K562 (cell line): ENCODE measurements around the gene TMEM243. TPM values are rescaled to one million over a fixed set of nuclear protein-coding genes. Genes with fewer than 3 reads are reported as not detected.

ENCODE experiments used
- BRD9 ChIP-seq: fragments of 450-650 bp; IDR thresholded peaks from 2 replicates; pipeline ENCODE4 v1.6.1; 2018; ENCODE audit warnings: low read depth; ENCODE audit not compliant: partially characterized antibody
- CBX8 ChIP-seq: fragments of 200-600 bp; sonication (generic); IDR thresholded peaks from 2 replicates; pipeline ENCODE4 v1.6.1; 2012; ENCODE audit warnings: borderline replicate concordance, mixed run types, low read depth, mild to moderate bottlenecking, moderate library complexity, mixed read lengths, low read length, control low read depth, inconsistent platforms; ENCODE audit not compliant: poor library complexity, severe bottlenecking; ENCODE audit errors: extremely low read depth
- HMG20A ChIP-seq: fragments of 450-650 bp; formaldehyde crosslinking; conservative IDR thresholded peaks from 2 replicates; pipeline ENCODE4 v1.4.0; 2020; ENCODE audit warnings: mild to moderate bottlenecking, mixed read lengths
- ID3 ChIP-seq, 2 experiments: fragments of 250-450 bp in 1 of 2; fragments of 450-650 bp in 1 of 2; sonication (Bioruptor Pico) in 1 of 2; IDR thresholded peaks; 2 replicates each; pipeline versions ENCODE4 v1.6.1 to v1.8.0; 2016 to 2021; ENCODE audit warnings: mild to moderate bottlenecking in 2 of 2, moderate library complexity in 2 of 2, missing compliant biosample characterization in 1 of 2, missing genetic modification characterization in 1 of 2
- MTA1 ChIP-seq: fragments of 450-650 bp; IDR thresholded peaks from 2 replicates; pipeline ENCODE4 v1.6.1; 2017; ENCODE audit warnings: borderline replicate concordance
- SIN3A ChIP-seq, 2 experiments: fragments of 150-350 bp in 1 of 2; IDR thresholded peaks; 2 replicates each; pipeline ENCODE4 v1.6.1; 2011 to 2016; ENCODE audit warnings: borderline replicate concordance in 2 of 2, low read depth in 2 of 2, low read length in 2 of 2, mild to moderate bottlenecking in 2 of 2, moderate library complexity in 2 of 2; ENCODE audit not compliant: control insufficient read depth in 1 of 2
- TCFL5 ChIP-seq: fragments of 250-450 bp; sonication (Bioruptor Pico); conservative IDR thresholded peaks from 2 replicates; pipeline ENCODE4 v1.6.1; 2021; ENCODE audit warnings: mild to moderate bottlenecking, moderate library complexity, matching md5 sums
- YBX1 ChIP-seq: fragments of 450-650 bp; IDR thresholded peaks from 2 replicates; pipeline ENCODE4 v1.7.1; 2016; ENCODE audit warnings: mild to moderate bottlenecking
- ZNF184 ChIP-seq: sonication (generic); formaldehyde crosslinking; IDR thresholded peaks from 2 replicates; pipeline ENCODE4 v1.5.0; 2020; ENCODE audit warnings: missing genetic modification reagents
- ZNF347 ChIP-seq: fragments of 450-650 bp; formaldehyde crosslinking; IDR thresholded peaks from 2 replicates; pipeline ENCODE4 v1.4.0; 2020; ENCODE audit warnings: low read depth, mild to moderate bottlenecking, moderate library complexity
- ZNF583 ChIP-seq: fragments of 250-450 bp; sonication (Bioruptor Pico); IDR thresholded peaks from 2 replicates; pipeline ENCODE4 v1.4.0; 2020
- ZNF639 ChIP-seq, 2 experiments: fragments of 200-800 bp in 1 of 2; sonication (Bioruptor generic) in 1 of 2; sonication (generic) in 1 of 2; formaldehyde crosslinking in 1 of 2; IDR thresholded peaks in 1 of 2; conservative IDR thresholded peaks in 1 of 2; 2 replicates each; pipeline versions ENCODE4 v1.5.0 to v1.6.1; 2016 to 2020; ENCODE audit warnings: missing compliant biosample characterization in 1 of 2, missing genetic modification characterization in 1 of 2, missing genetic modification reagents in 1 of 2
- ZNF695 ChIP-seq: fragments of 450-650 bp; formaldehyde crosslinking; IDR thresholded peaks from 2 replicates; pipeline ENCODE4 v1.4.0; 2020; ENCODE audit warnings: mild to moderate bottlenecking, moderate library complexity
- ZNF696 ChIP-seq: fragments of 250-450 bp; sonication (Bioruptor Pico); conservative IDR thresholded peaks from 2 replicates; pipeline ENCODE4 v1.4.0; 2020; ENCODE audit warnings: mild to moderate bottlenecking, moderate library complexity
- polyA plus RNA-seq, 8 experiments: library from polyadenylated mRNA; depleted of rRNA in 4 of 8; stranded (reverse) in 5 of 8; unstranded in 3 of 8; fragments of >200 nt; fragmentation: Nextera tagmentation in 2 of 8; fragmentation: Illumina TruSeq in 1 of 8; extraction: Ambion mirVana in 2 of 8; extraction: Trizol in 1 of 8; gene quantifications; 2 replicates each; pipeline versions ENCODE4 v1.2.1 to v1.2.3, GENCODE V29; 2011 to 2014; ENCODE audit warnings: inconsistent platforms in 1 of 8, missing spikeins in 1 of 8
- total RNA-seq, 7 experiments: library from RNA; depleted of rRNA in 6 of 7; stranded (reverse); fragments of >200 nt in 6 of 7; fragmentation: Illumina TruSeq in 2 of 7; extraction: Trizol in 2 of 7; gene quantifications; 2 replicates each; pipeline versions ENCODE4 v1.2.1 to v1.2.3, GENCODE V29; 2011 to 2021; ENCODE audit warnings: low replicate concordance in 1 of 7
- TF ChIP-seq, protein P1 (sequence below): fragments of 450-650 bp; IDR thresholded peaks from 2 replicates; pipeline ENCODE4 v1.6.1; 2016; ENCODE audit warnings: low read depth

The TMEM243 gene
- total and polyA plus RNA-seq, 9 of the 15 experiments (the other 6 are each of a cell fraction or from before 2014, with no cell fraction given) = 3.9 to 8.6 (median 6.1) TPM

DNA sequence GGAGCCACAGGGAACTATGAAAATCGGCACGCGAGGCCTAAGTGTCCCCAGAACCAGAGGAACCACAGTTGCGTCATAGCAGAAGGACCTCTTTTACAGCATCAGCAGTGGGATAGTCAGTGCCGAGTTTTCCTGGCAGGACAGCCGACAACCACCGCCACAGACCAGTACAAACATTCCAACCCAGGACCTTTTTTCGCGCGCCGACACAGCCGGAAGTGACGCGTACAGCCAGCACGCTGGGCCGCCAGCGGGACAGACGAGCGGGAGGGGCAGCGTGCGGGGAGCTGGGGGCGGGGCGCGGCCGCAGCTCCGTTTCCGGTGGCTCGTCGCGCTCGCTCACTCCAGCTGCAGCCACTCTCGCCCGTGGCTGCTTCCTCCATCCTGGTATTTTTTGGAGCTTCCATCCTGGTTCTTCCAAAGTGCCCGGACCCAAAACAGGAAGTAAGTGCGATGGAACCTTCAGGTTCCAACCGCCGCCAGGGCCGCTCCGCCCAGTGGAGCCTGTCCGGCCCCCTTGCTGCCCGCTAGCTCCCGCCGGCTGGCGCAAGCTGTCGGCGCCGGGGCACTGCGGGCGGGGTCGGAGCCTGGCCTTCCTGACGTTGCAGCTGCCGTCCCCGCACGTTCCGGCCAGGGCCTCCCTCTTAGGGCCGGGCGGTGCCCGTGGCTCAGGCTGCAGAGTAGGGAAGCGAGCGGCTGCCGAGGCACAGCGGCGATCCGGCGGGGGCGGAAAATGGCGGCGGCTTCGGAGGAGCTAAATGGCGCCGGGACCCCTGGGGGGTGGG, 67.2 kb downstream of the TMEM243 start, which contains the start of gene DMTF1 (continued):
- TF ChIP-seq SIN3A (IDR thresholded peaks at IDR 0.05; ENCODE audit: borderline replicate concordance in 2 of 2, control insufficient read depth in 1 of 2, low read depth in 2 of 2, low read length in 2 of 2) (peak in 1 of 2 experiments; percentile 75; a peak in 2 of 4 replicates), ZNF695 (CRISPR knock-in tag) (0 out of 2 replicates have a peak, but pooled peaks have one; percentile 22), ZNF583 (CRISPR knock-in tag) (peak; percentile 59), ID3 (CRISPR knock-in tag; IDR thresholded peaks at IDR 0.05) (no peak), ID3 (tag; IDR thresholded peaks at IDR 0.05) (no peak), MTA1 (0 out of 2 replicates have a peak, but pooled peaks have one; percentile 45), ZNF639 (CRISPR knock-in tag; conservative IDR thresholded peaks at IDR 0.05 in 1 of 2, IDR thresholded peaks at IDR 0.05 in 1 of 2) (peak in 1 of 2 experiments; percentile 79; a peak in 2 of 4 replicates), BRD9 (peak; percentile 95), TCFL5 (CRISPR knock-in tag) (no peak), YBX1 (no peak), ZNF696 (CRISPR knock-in tag) (no peak), ZNF347 (CRISPR knock-in tag) (0 out of 2 replicates have a peak, but pooled peaks have one; percentile 45), ZNF184 (CRISPR knock-in tag) (no peak), CBX8 (no peak), HMG20A (CRISPR knock-in tag) (no peak)
- TF ChIP-seq, protein P1, sequence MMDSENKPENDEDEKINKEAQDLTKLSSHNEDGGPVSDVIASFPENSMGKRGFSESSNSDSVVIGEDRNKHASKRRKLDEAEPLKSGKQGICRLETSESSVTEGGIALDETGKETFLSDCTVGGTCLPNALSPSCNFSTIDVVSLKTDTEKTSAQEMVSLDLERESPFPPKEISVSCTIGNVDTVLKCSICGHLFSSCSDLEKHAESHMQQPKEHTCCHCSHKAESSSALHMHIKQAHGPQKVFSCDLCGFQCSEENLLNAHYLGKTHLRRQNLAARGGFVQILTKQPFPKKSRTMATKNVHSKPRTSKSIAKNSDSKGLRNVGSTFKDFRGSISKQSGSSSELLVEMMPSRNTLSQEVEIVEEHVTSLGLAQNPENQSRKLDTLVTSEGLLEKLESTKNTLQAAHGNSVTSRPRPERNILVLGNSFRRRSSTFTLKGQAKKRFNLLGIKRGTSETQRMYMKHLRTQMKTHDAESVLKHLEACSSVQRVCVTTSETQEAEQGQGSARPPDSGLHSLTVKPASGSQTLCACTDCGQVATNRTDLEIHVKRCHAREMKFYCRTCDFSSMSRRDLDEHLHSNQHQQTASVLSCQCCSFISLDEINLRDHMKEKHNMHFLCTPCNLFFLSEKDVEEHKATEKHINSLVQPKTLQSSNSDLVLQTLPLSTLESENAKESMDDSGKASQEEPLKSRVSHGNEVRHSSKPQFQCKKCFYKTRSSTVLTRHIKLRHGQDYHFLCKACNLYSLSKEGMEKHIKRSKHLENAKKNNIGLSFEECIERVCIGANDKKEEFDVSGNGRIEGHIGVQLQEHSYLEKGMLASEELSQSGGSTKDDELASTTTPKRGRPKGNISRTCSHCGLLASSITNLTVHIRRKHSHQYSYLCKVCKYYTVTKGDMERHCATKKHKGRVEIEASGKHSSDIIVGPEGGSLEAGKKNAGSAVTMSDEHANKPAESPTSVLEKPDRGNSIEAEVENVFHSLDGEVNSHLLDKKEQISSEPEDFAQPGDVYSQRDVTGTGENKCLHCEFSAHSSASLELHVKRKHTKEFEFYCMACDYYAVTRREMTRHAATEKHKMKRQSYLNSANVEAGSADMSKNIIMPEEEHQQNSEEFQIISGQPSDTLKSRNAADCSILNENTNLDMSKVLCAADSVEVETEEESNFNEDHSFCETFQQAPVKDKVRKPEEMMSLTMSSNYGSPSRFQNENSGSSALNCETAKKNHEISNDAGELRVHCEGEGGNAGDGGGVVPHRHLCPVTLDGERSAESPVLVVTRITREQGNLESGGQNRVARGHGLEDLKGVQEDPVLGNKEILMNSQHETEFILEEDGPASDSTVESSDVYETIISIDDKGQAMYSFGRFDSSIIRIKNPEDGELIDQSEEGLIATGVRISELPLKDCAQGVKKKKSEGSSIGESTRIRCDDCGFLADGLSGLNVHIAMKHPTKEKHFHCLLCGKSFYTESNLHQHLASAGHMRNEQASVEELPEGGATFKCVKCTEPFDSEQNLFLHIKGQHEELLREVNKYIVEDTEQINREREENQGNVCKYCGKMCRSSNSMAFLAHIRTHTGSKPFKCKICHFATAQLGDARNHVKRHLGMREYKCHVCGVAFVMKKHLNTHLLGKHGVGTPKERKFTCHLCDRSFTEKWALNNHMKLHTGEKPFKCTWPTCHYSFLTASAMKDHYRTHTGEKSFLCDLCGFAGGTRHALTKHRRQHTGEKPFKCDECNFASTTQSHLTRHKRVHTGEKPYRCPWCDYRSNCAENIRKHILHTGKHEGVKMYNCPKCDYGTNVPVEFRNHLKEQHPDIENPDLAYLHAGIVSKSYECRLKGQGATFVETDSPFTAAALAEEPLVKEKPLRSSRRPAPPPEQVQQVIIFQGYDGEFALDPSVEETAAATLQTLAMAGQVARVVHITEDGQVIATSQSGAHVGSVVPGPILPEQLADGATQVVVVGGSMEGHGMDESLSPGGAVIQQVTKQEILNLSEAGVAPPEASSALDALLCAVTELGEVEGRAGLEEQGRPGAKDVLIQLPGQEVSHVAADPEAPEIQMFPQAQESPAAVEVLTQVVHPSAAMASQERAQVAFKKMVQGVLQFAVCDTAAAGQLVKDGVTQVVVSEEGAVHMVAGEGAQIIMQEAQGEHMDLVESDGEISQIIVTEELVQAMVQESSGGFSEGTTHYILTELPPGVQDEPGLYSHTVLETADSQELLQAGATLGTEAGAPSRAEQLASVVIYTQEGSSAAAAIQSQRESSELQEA = no peak
